ENCODE measurements around the gene DENND1B.
"Not testable (repeated sequence)": the region's sequence is repeated elsewhere in the genome, so short reads cannot be mapped to it uniquely, and the experiment has no call there.

The DENND1B gene

GRCh38 chr1:197771904-197772556 is 3.2 kb downstream of the DENND1B start:
- Mint-ChIP-seq H3K27ac (no peak overlapping the region), H3K36me3 (peaks cover 43% of the 10 kb centered on the region), H3K4me3 (peak overlapping the region; percentile 76), H3K9me3 (no peaks in the 10 kb centered on the region), H3K4me1 (peaks cover 53% of the 10 kb centered on the region)
- ATAC-seq (no peak), DNase-seq (ENCODE audit: low spot score in 2 of 2) (no peak)

GRCh38 chr1:197771386-197771785 is 3.9 kb downstream of the DENND1B start:
- DNase-seq (ENCODE audit: low spot score in 2 of 2) (no peak), ATAC-seq (no peak)
- Mint-ChIP-seq H3K36me3 (peaks cover 41% of the 10 kb centered on the region), H3K9me3 (no peaks in the 10 kb centered on the region), H3K27ac (no peak overlapping the region), H3K4me1 (peaks cover 49% of the 10 kb centered on the region), H3K4me3 (no peak overlapping the region)

GRCh38 chr1:197770243-197770642 is 5.0 kb downstream of the DENND1B start:
- DNase-seq (ENCODE audit: low spot score in 2 of 2): no peak
- no peak for ATAC-seq
- Mint-ChIP-seq H3K27ac (no peak overlapping the region), H3K9me3 (no peaks in the 10 kb centered on the region), H3K4me1 (peaks cover 39% of the 10 kb centered on the region), H3K4me3 (no peak overlapping the region), H3K36me3 (peaks cover 31% of the 10 kb centered on the region)

- Mint-ChIP-seq H3K36me3 (peaks cover 31% of the 10 kb centered on the region), H3K4me1 (peaks cover 39% of the 10 kb centered on the region), H3K4me3 (no peak overlapping the region), H3K27ac (no peak overlapping the region), H3K9me3 (no peaks in the 10 kb centered on the region)
- ATAC-seq (no peak), DNase-seq (ENCODE audit: low spot score in 2 of 2) (no peak)
Measured at GRCh38 chr1:197769287-197769686, 6.0 kb downstream of the DENND1B start.

GRCh38 chr1:197768014-197768805 is 7.1 kb downstream of the DENND1B start:
- Mint-ChIP-seq H3K36me3 (peaks cover 31% of the 10 kb centered on the region), H3K27ac (peak overlapping the region; percentile 30), H3K4me3 (peak overlapping the region; percentile 12), H3K9me3 (no peaks in the 10 kb centered on the region), H3K4me1 (peaks cover 39% of the 10 kb centered on the region)
- DNase-seq (ENCODE audit: low spot score in 2 of 2) (no peak), ATAC-seq (no peak)

- ATAC-seq (peak; percentile 47), DNase-seq (ENCODE audit: low spot score in 2 of 2) (no peak)
- H3K36me3 Mint-ChIP-seq: peaks cover 13% of the 10 kb centered on the region
- H3K4me3 Mint-ChIP-seq: no peak overlapping the region
- no peak overlapping the region for H3K27ac Mint-ChIP-seq
- H3K9me3 Mint-ChIP-seq: no peaks in the 10 kb centered on the region
- peaks cover 21% of the 10 kb centered on the region for H3K4me1 Mint-ChIP-seq
Measured at GRCh38 chr1:197763769-197764168, 11.5 kb downstream of the DENND1B start.

- H3K9me3 Mint-ChIP-seq: no peaks in the 10 kb centered on the region
- H3K4me1 Mint-ChIP-seq: peaks cover 17% of the 10 kb centered on the region
- no peak overlapping the region for H3K4me3 Mint-ChIP-seq
- ATAC-seq (no peak), DNase-seq (ENCODE audit: low spot score in 2 of 2) (no peak)
- no peak overlapping the region for H3K27ac Mint-ChIP-seq
- H3K36me3 Mint-ChIP-seq: peaks cover 8% of the 10 kb centered on the region
Measured at GRCh38 chr1:197763307-197763706, 12.0 kb downstream of the DENND1B start.

GRCh38 chr1:197761654-197762053 is 13.6 kb downstream of the DENND1B start:
- Mint-ChIP-seq H3K36me3 (no peaks in the 10 kb centered on the region), H3K4me1 (peaks cover 12% of the 10 kb centered on the region), H3K4me3 (no peak overlapping the region), H3K27ac (no peak overlapping the region), H3K9me3 (no peaks in the 10 kb centered on the region)
- DNase-seq (ENCODE audit: low spot score in 2 of 2) (no peak), ATAC-seq (no peak)

- H3K4me3 Mint-ChIP-seq; ATAC-seq; H3K9me3 Mint-ChIP-seq; DNase-seq (ENCODE audit: low spot score in 2 of 2): not testable (repeated sequence)
- H3K36me3 Mint-ChIP-seq: peaks cover 22% of the 10 kb centered on the region
- H3K4me1 Mint-ChIP-seq: peaks cover 22% of the 10 kb centered on the region
- peak overlapping the region; percentile 35 for H3K27ac Mint-ChIP-seq
Measured at GRCh38 chr1:197755553-197755952, 19.7 kb downstream of the DENND1B start.

GRCh38 chr1:197752652-197753164 is 22.6 kb downstream of the DENND1B start:
- peaks cover 29% of the 10 kb centered on the region for H3K4me1 Mint-ChIP-seq
- H3K4me3 Mint-ChIP-seq: not testable (repeated sequence)

GRCh38 chr1:197750366-197750765 is 24.9 kb downstream of the DENND1B start:
- no peak overlapping the region for H3K4me3 Mint-ChIP-seq
- H3K9me3 Mint-ChIP-seq: no peaks in the 10 kb centered on the region
- peaks cover 22% of the 10 kb centered on the region for H3K4me1 Mint-ChIP-seq
- H3K36me3 Mint-ChIP-seq: peaks cover 22% of the 10 kb centered on the region
- ATAC-seq (no peak), DNase-seq (ENCODE audit: low spot score in 2 of 2) (no peak)
- peak overlapping the region; percentile 7 for H3K27ac Mint-ChIP-seq

More at GRCh38 chr1:197752652-197753164, 22.6 kb downstream of the DENND1B start:
- DNase-seq (ENCODE audit: low spot score in 2 of 2); ATAC-seq; H3K27ac Mint-ChIP-seq; H3K9me3 Mint-ChIP-seq: not testable (repeated sequence)
- H3K36me3 Mint-ChIP-seq: peaks cover 22% of the 10 kb centered on the region

GRCh38 chr1:197745911-197746310 is 29.4 kb downstream of the DENND1B start:
- Mint-ChIP-seq H3K36me3 (no peaks in the 10 kb centered on the region), H3K4me1 (peaks cover 28% of the 10 kb centered on the region), H3K27ac (no peak overlapping the region), H3K4me3 (no peak overlapping the region), H3K9me3 (no peaks in the 10 kb centered on the region)
- no peak for ATAC-seq
- no peak for DNase-seq (ENCODE audit: low spot score in 2 of 2)

- H3K9me3 Mint-ChIP-seq: no peaks in the 10 kb centered on the region
- DNase-seq (ENCODE audit: low spot score in 2 of 2): no peak
- H3K4me1 Mint-ChIP-seq: peaks cover 23% of the 10 kb centered on the region
- H3K4me3 Mint-ChIP-seq: no peak overlapping the region
- ATAC-seq: no peak
- H3K27ac Mint-ChIP-seq: no peak overlapping the region
- H3K36me3 Mint-ChIP-seq: no peaks in the 10 kb centered on the region
Measured at GRCh38 chr1:197744979-197745378, 30.3 kb downstream of the DENND1B start.

- Mint-ChIP-seq H3K36me3 (no peaks in the 10 kb centered on the region), H3K27ac (no peak overlapping the region), H3K4me3 (no peak overlapping the region), H3K4me1 (peaks cover 35% of the 10 kb centered on the region), H3K9me3 (no peaks in the 10 kb centered on the region)
- DNase-seq (ENCODE audit: low spot score in 2 of 2): no peak
- ATAC-seq: no peak
Measured at GRCh38 chr1:197743578-197743977, 31.7 kb downstream of the DENND1B start.

GRCh38 chr1:197740992-197741391 is 34.3 kb downstream of the DENND1B start:
- DNase-seq (ENCODE audit: low spot score in 2 of 2): no peak
- no peak for ATAC-seq
- no peak overlapping the region for H3K4me3 Mint-ChIP-seq
- H3K27ac Mint-ChIP-seq: no peak overlapping the region
- peaks cover 52% of the 10 kb centered on the region for H3K4me1 Mint-ChIP-seq
- no peaks in the 10 kb centered on the region for H3K36me3 Mint-ChIP-seq
- no peaks in the 10 kb centered on the region for H3K9me3 Mint-ChIP-seq

GRCh38 chr1:197738927-197739326 is 36.4 kb downstream of the DENND1B start:
- Mint-ChIP-seq H3K4me1 (peaks cover 41% of the 10 kb centered on the region), H3K9me3 (no peaks in the 10 kb centered on the region), H3K4me3 (no peak overlapping the region), H3K36me3 (no peaks in the 10 kb centered on the region), H3K27ac (no peak overlapping the region)
- ATAC-seq (peak; percentile 42), DNase-seq (ENCODE audit: low spot score in 2 of 2) (no peak)

All from stimulated activated effector memory CD8-positive, alpha-beta T cell treated with anti-CD3 and anti-CD28 coated beads, Interleukin-12 subunit alpha, Interleukin-12 subunit beta, amount 100 ng/mL, for 72 hours (primary cell).